Activated naive CD8-positive, alpha-beta T cell treated with anti-CD3 and anti-CD28 coated beads, Interleukin-2, amount 10 ng/mL, durations not matched to agents 7 days and 5 days (primary cell): ENCODE data around the gene PYROXD2. TPM values are rescaled to one million over a fixed set of nuclear protein-coding genes. Genes with fewer than 3 reads are reported as not detected.
A peak's percentile ranks its signal among the peaks of the same experiment; 100 is the strongest.

Source experiments
- ATAC-seq: fragments of 150-1000 bp; cut with Tn5 transposase; one replicate; pipeline ENCODE4 v1.10.0; 2021; ENCODE audit warnings: low read depth, moderate library complexity
- POLR2A ChIA-PET: fragments of 350-600 bp; sonication (Branson Sonifier 250); formaldehyde crosslinking; loops from one replicate; lab custom pipeline; 2021; ENCODE audit warnings: antibody characterized with exemption; lab: Charles Lee
- DNase-seq: peaks from one replicate; pipeline ENCODE4 v3.0.0; 2021
- H3K27ac Mint-ChIP-seq: one replicate; pipeline ENCODE4 v1.8.0; 2022; ENCODE audit warnings: mild to moderate bottlenecking, mixed read lengths
- H3K27me3 Mint-ChIP-seq: one replicate; pipeline ENCODE4 v1.8.0; 2022; ENCODE audit warnings: mild to moderate bottlenecking, moderate library complexity, mixed read lengths
- H3K36me3 Mint-ChIP-seq: one replicate; pipeline ENCODE4 v1.8.0; 2021; ENCODE audit warnings: mild to moderate bottlenecking, mixed read lengths
- H3K4me1 Mint-ChIP-seq: one replicate; pipeline ENCODE4 v1.8.0; 2021; ENCODE audit warnings: mixed read lengths
- H3K4me3 Mint-ChIP-seq: one replicate; pipeline ENCODE4 v1.8.0; 2022; ENCODE audit warnings: mild to moderate bottlenecking, moderate library complexity, mixed read lengths
- H3K9me3 Mint-ChIP-seq: one replicate; pipeline ENCODE4 v1.8.0; 2021; ENCODE audit warnings: mixed read lengths
- total RNA-seq, 2 experiments: library from RNA; stranded (reverse); gene quantifications; one replicate each; pipeline ENCODE4 v1.2.3, GENCODE V29; 2021

The PYROXD2 gene
- total RNA-seq, 2 experiments from 2014 or later = 14.0 to 18.0 TPM

- Mint-ChIP-seq H3K4me3 (no peak overlapping the region), H3K4me1 (no peaks in the 10 kb centered on the region), H3K27ac (no peak overlapping the region), H3K27me3 (peaks cover 18% of the 10 kb centered on the region), H3K9me3 (no peaks in the 10 kb centered on the region), H3K36me3 (no peaks in the 10 kb centered on the region)
- no peak for ATAC-seq
- DNase-seq = no peak
- POLR2A ChIA-PET = no interaction called here
Measured at GRCh38 chr10:98370831-98371820, 43.9 kb downstream of the PYROXD2 start.

GRCh38 chr10:98369801-98370200, 45.2 kb downstream of the PYROXD2 start:
- H3K27ac Mint-ChIP-seq = no peak overlapping the region
- H3K36me3 Mint-ChIP-seq = no peaks in the 10 kb centered on the region
- H3K4me3 Mint-ChIP-seq = no peak overlapping the region
- H3K9me3 Mint-ChIP-seq = no peaks in the 10 kb centered on the region
- H3K4me1 Mint-ChIP-seq = no peaks in the 10 kb centered on the region
- ATAC-seq (no peak), DNase-seq (no peak)
- POLR2A ChIA-PET = no interaction called here
- H3K27me3 Mint-ChIP-seq = peaks cover 18% of the 10 kb centered on the region

GRCh38 chr10:98368644-98369043, 46.3 kb downstream of the PYROXD2 start:
- Mint-ChIP-seq H3K4me3 (no peak overlapping the region), H3K36me3 (no peaks in the 10 kb centered on the region), H3K27me3 (peaks cover 18% of the 10 kb centered on the region), H3K4me1 (no peaks in the 10 kb centered on the region), H3K9me3 (no peaks in the 10 kb centered on the region), H3K27ac (no peak overlapping the region)
- no peak for ATAC-seq
- no peak for DNase-seq
- POLR2A ChIA-PET = no interaction called here

- Mint-ChIP-seq H3K9me3 (no peaks in the 10 kb centered on the region), H3K4me1 (no peaks in the 10 kb centered on the region), H3K27ac (no peak overlapping the region), H3K36me3 (no peaks in the 10 kb centered on the region), H3K4me3 (no peak overlapping the region), H3K27me3 (peaks cover 15% of the 10 kb centered on the region)
- ATAC-seq (no peak), DNase-seq (no peak)
- POLR2A ChIA-PET = no interaction called here
Measured at GRCh38 chr10:98367604-98368451, 47.2 kb downstream of the PYROXD2 start.

GRCh38 chr10:98366062-98366530, 48.9 kb downstream of the PYROXD2 start:
- no peaks in the 10 kb centered on the region for H3K36me3 Mint-ChIP-seq
- H3K4me1 Mint-ChIP-seq = peaks cover 4% of the 10 kb centered on the region
- DNase-seq (no peak), ATAC-seq (no peak)
- H3K27me3 Mint-ChIP-seq = peaks cover 10% of the 10 kb centered on the region
- H3K4me3 Mint-ChIP-seq = no peak overlapping the region
- H3K9me3 Mint-ChIP-seq = no peaks in the 10 kb centered on the region
- POLR2A ChIA-PET = no interaction called here
- no peak overlapping the region for H3K27ac Mint-ChIP-seq

DNA sequence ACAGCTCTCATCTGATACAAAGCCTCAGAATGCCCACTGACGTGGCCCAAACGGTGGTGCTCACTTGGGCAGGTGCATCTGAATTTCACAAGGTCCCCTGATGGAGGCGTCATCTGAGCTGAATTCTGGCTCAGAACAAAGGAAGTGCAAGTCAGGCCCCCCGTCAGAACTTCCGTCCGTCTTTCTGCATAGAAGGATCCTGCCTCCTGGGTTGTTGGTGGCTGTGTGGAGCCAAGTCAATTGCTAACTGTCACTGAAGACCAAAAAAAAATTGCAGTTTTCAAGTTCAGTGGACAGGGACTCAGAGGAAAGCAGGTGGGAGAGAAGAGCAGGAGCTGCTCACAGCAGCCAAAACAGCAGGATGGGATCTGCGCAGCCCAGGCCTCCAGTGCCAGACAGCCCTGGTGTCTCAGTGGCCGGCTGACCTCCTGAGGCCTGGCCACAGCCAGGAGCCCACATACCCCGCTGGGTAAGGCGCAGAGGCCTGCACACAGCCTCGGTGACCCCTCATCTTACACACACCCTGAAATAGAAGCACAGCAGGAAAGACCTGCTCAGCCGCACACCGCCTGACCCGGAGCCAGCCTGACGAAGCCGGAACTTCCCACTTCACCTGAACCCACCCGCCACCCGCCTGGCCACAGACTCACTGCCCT, 49.4 kb downstream of the PYROXD2 start:
- POLR2A ChIA-PET = no interaction called here
- peaks cover 4% of the 10 kb centered on the region for H3K4me1 Mint-ChIP-seq
- no peak for DNase-seq
- H3K36me3 Mint-ChIP-seq = no peaks in the 10 kb centered on the region
- no peak for ATAC-seq
- H3K27me3 Mint-ChIP-seq = peaks cover 5% of the 10 kb centered on the region
- no peaks in the 10 kb centered on the region for H3K9me3 Mint-ChIP-seq
- H3K27ac Mint-ChIP-seq = no peak overlapping the region
- H3K4me3 Mint-ChIP-seq = no peak overlapping the region

- DNase-seq (no peak), ATAC-seq (no peak)
- Mint-ChIP-seq H3K27ac (no peak overlapping the region), H3K27me3 (peaks cover 6% of the 10 kb centered on the region), H3K36me3 (no peaks in the 10 kb centered on the region), H3K4me1 (peaks cover 4% of the 10 kb centered on the region), H3K9me3 (no peaks in the 10 kb centered on the region), H3K4me3 (no peak overlapping the region)
- POLR2A ChIA-PET = no interaction called here
Measured at GRCh38 chr10:98364432-98365102, 50.4 kb downstream of the PYROXD2 start.

DNA sequence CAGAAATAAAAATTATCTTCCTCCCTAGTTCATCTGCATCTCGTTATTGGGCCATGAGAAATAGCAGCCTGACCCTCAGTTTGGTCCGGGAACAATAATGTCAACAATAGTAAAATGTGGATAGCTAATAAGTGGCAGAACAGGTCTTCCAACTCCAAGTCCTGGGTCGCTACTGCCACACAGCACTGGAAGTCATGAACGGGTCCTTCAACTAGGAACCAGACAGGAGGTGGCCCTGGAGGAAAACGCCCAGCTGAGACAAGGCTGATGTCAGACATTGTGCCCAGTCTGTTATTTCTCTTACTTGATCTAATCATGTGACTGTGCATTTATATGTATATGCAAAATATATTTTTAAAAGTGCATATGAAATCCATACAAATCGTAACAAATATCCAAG, 51.8 kb downstream of the PYROXD2 start:
- H3K4me1 Mint-ChIP-seq = peaks cover 4% of the 10 kb centered on the region
- no peak overlapping the region for H3K27ac Mint-ChIP-seq
- POLR2A ChIA-PET = no interaction called here
- no peaks in the 10 kb centered on the region for H3K36me3 Mint-ChIP-seq
- no peaks in the 10 kb centered on the region for H3K9me3 Mint-ChIP-seq
- ATAC-seq (no peak), DNase-seq (no peak)
- H3K27me3 Mint-ChIP-seq = peaks cover 5% of the 10 kb centered on the region
- H3K4me3 Mint-ChIP-seq = no peak overlapping the region

GRCh38 chr10:98361131-98362025, 53.6 kb downstream of the PYROXD2 start:
- H3K27ac Mint-ChIP-seq = no peak overlapping the region
- DNase-seq = no peak
- POLR2A ChIA-PET = no interaction called here

GRCh38 chr10:98357194-98357822, 57.7 kb downstream of the PYROXD2 start:
- Mint-ChIP-seq H3K36me3 (no peaks in the 10 kb centered on the region), H3K4me3 (no peak overlapping the region), H3K9me3 (no peaks in the 10 kb centered on the region), H3K4me1 (peaks cover 4% of the 10 kb centered on the region), H3K27me3 (peaks cover 23% of the 10 kb centered on the region), H3K27ac (no peak overlapping the region)
- POLR2A ChIA-PET = no interaction called here
- ATAC-seq = no peak
- no peak for DNase-seq

More at GRCh38 chr10:98361131-98362025, 53.6 kb downstream of the PYROXD2 start:
- H3K36me3 Mint-ChIP-seq = no peaks in the 10 kb centered on the region
- H3K4me3 Mint-ChIP-seq = peak overlapping the region; percentile 34
- peaks cover 4% of the 10 kb centered on the region for H3K4me1 Mint-ChIP-seq
- no peaks in the 10 kb centered on the region for H3K9me3 Mint-ChIP-seq
- ATAC-seq = peak; percentile 74
- peaks cover 3% of the 10 kb centered on the region for H3K27me3 Mint-ChIP-seq

- H3K27ac Mint-ChIP-seq = no peak overlapping the region
Measured at GRCh38 chr10:98354491-98354890, 60.5 kb downstream of the PYROXD2 start.

More at GRCh38 chr10:98354491-98354890, 60.5 kb downstream of the PYROXD2 start:
- peaks cover 29% of the 10 kb centered on the region for H3K27me3 Mint-ChIP-seq
- H3K4me1 Mint-ChIP-seq = peaks cover 2% of the 10 kb centered on the region
- DNase-seq (no peak), ATAC-seq (no peak)
- POLR2A ChIA-PET = no interaction called here
- no peaks in the 10 kb centered on the region for H3K36me3 Mint-ChIP-seq
- no peak overlapping the region for H3K4me3 Mint-ChIP-seq
- H3K9me3 Mint-ChIP-seq = no peaks in the 10 kb centered on the region
